A673 (cell line): Measurements from ENCODE around the gene CCDC61. TPM values are rescaled to one million over a fixed set of nuclear protein-coding genes. Genes with fewer than 3 reads are reported as not detected.

ENCODE experiments used
- BruUV-seq: library from RNA; stranded (reverse); fragments of 400-500 nt; replicated peaks from 2 replicates; lab custom pipeline; 2021; lab: Mats Ljungman, UMichigan
- CTCF ChIA-PET: fragments of 300-600 bp; sonication (Branson Sonifier 250); formaldehyde crosslinking; loops from one replicate; lab custom pipeline; 2022; ENCODE audit warnings: antibody characterized with exemption; lab: Charles Lee
- POLR2A ChIA-PET: fragments of 300-600 bp; sonication (Branson Sonifier 250); formaldehyde crosslinking; loops from one replicate; lab custom pipeline; 2022; ENCODE audit warnings: antibody characterized with exemption; ENCODE audit not compliant: low non-redundant PET; lab: Charles Lee
- DNase-seq: peaks from one replicate; pipeline ENCODE4 v3.0.0-alpha.2; 2015; ENCODE audit warnings: low spot score
- H3K27ac ChIP-seq: fragments of 200-600 bp; sonication (generic); 2 replicates; pipeline ENCODE4 v1.5.1; 2016; ENCODE audit warnings: mixed run types, low read depth, mild to moderate bottlenecking, mixed read lengths, antibody characterized with exemption, low read length; ENCODE audit not compliant: poor library complexity, severe bottlenecking
- H3K27me3 ChIP-seq: fragments of 200-600 bp; sonication (generic); replicated peaks from 2 replicates; pipeline ENCODE4 v1.6.1; 2017; ENCODE audit warnings: mixed run types, low read depth, mild to moderate bottlenecking, mixed read lengths, antibody characterized with exemption, low read length; ENCODE audit not compliant: insufficient read depth, poor library complexity
- H3K36me3 ChIP-seq: fragments of 200-600 bp; sonication (generic); 2 replicates; pipeline ENCODE4 v1.6.1; 2016; ENCODE audit warnings: mixed run types, mild to moderate bottlenecking, mixed read lengths, antibody characterized with exemption, low read length; ENCODE audit not compliant: insufficient read depth, poor library complexity, severe bottlenecking
- H3K4me1 ChIP-seq: fragments of 200-600 bp; sonication (generic); 2 replicates; pipeline ENCODE4 v1.6.1; 2017; ENCODE audit warnings: mixed run types, mild to moderate bottlenecking, mixed read lengths, antibody characterized with exemption, low read length; ENCODE audit not compliant: insufficient read depth, poor library complexity, severe bottlenecking
- H3K4me3 ChIP-seq: fragments of 200-600 bp; sonication (generic); 2 replicates; pipeline ENCODE4 v1.5.1; 2016; ENCODE audit warnings: low read depth, mixed run types, mild to moderate bottlenecking, mixed read lengths, low read length; ENCODE audit not compliant: poor library complexity, severe bottlenecking
- H3K9me3 ChIP-seq: fragments of 200-600 bp; sonication (generic); 2 replicates; pipeline ENCODE4 v1.6.1; 2016; ENCODE audit warnings: mixed run types, low read depth, mild to moderate bottlenecking, mixed read lengths, antibody characterized with exemption, low read length; ENCODE audit not compliant: poor library complexity, severe bottlenecking
- EZH2 ChIP-seq: fragments of 200-600 bp; sonication (generic); IDR thresholded peaks from 2 replicates; pipeline ENCODE4 v1.6.1; 2017; ENCODE audit warnings: borderline replicate concordance, low read depth, mild to moderate bottlenecking, mixed read lengths, antibody characterized with exemption, low read length; ENCODE audit not compliant: poor library complexity, severe bottlenecking
- intact Hi-C: fragments of 100-400 bp; cut with micrococcal nuclease; formaldehyde crosslinking; loops from one replicate; pipeline ENCODE4 v1.10.0; 2022; ENCODE audit not compliant: unreplicated experiment
- total RNA-seq: library from RNA; stranded (reverse); gene quantifications from 2 replicates; pipeline ENCODE4 v1.2.3, GENCODE V29; 2021
- TF ChIP-seq, protein P1 (sequence below): fragments of 300-800, 200-600 bp; sonication (generic); conservative IDR thresholded peaks from 2 replicates; pipeline ENCODE4 v1.5.1; 2017; ENCODE audit warnings: low read depth, mild to moderate bottlenecking, antibody characterized with exemption, low read length, moderate library complexity, mixed read lengths

The CCDC61 gene
- total RNA-seq, 1 experiment from 2014 or later = 16.5 TPM

DNA sequence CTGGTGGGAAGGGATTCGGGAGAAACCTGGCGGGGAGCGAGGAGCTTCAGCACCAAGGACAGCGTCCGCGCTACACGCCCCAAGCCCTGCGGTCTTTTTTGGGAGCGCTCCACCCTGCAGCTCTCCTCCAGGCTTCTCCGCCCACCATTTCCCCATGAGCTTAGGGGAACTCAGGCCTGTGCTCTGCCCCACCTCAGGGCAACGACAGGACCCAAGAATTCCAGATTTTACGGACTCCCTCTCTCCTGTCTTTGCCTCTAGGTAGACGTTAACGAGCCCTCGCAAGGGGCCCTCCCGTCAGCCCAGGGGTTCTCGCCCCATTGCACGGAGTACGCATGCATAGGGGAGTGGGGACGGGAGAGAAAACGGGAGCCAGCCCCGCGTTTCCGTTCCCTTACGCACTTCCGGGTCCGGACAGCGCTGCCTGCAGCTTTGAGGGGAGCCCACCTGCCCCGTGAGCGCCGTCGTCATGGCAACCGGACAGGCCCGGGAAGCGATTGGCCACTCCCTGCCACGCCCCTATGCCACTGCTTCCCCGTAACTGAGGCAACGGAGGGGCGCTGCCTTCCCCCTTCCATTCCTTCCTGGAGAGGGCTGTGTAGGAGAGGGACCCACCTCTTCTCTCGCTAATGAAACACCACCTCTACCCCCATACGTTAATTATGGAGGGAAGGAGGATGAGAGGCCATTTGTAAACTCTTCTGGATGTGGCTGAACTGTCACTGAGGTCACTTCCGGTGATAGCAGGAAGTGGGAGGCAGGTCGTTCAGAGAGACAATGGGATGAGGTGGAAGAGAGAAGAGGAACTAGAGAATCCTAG lies 42.4 kb upstream of the CCDC61 start:
- intact Hi-C loops = no loop called here
- no TSS peak for BruUV-seq

DNA sequence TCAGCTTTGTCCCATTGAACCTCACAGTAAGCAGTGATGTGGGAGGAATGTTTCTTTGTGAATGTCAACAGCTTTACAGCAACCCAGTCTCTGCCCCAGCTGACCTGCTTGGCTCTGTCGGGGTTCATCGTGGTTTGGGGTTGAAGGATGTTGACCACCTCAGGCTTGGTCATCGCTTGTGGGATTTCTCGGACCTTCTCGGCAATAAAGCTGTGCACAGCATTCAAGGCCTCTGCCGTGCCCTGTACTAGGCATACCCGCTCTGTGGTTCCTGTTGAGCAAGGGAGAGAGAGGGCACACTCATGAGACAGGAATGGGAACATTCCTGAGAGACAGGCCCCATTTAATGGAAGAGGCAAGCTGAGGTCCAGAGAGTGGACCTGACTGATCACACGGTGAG lies 41.6 kb upstream of the CCDC61 start:
- peaks cover 6% of the 10 kb centered on the region for H3K4me1 ChIP-seq
- TF ChIP-seq, protein P1, sequence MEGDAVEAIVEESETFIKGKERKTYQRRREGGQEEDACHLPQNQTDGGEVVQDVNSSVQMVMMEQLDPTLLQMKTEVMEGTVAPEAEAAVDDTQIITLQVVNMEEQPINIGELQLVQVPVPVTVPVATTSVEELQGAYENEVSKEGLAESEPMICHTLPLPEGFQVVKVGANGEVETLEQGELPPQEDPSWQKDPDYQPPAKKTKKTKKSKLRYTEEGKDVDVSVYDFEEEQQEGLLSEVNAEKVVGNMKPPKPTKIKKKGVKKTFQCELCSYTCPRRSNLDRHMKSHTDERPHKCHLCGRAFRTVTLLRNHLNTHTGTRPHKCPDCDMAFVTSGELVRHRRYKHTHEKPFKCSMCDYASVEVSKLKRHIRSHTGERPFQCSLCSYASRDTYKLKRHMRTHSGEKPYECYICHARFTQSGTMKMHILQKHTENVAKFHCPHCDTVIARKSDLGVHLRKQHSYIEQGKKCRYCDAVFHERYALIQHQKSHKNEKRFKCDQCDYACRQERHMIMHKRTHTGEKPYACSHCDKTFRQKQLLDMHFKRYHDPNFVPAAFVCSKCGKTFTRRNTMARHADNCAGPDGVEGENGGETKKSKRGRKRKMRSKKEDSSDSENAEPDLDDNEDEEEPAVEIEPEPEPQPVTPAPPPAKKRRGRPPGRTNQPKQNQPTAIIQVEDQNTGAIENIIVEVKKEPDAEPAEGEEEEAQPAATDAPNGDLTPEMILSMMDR = no peak
- TF ChIP-seq EZH2 = no peak
- peaks cover 11% of the 10 kb centered on the region for H3K27me3 ChIP-seq
- intact Hi-C loops = no loop called here
- no TSS peak for BruUV-seq
- H3K36me3 ChIP-seq = no peaks in the 10 kb centered on the region
- H3K27ac ChIP-seq = no peak overlapping the region
- ChIA-PET CTCF (no interaction called here), POLR2A (no interaction called here)
- no peak for DNase-seq
- H3K9me3 ChIP-seq = no peaks in the 10 kb centered on the region
- H3K4me3 ChIP-seq = no peak overlapping the region

More for the DNA sequence above, 42.4 kb upstream of the CCDC61 start:
- DNase-seq = peak; percentile 82
- ChIA-PET CTCF (no interaction called here), POLR2A (no interaction called here)
- Histone ChIP-seq H3K27ac (no peak overlapping the region), H3K4me3 (peak overlapping the region; percentile 16), H3K4me1 (peaks cover 6% of the 10 kb centered on the region), H3K27me3 (peaks cover 8% of the 10 kb centered on the region), H3K9me3 (no peaks in the 10 kb centered on the region), H3K36me3 (no peaks in the 10 kb centered on the region)
- no peak for TF ChIP-seq EZH2
- TF ChIP-seq, protein P1 = no peak

DNA sequence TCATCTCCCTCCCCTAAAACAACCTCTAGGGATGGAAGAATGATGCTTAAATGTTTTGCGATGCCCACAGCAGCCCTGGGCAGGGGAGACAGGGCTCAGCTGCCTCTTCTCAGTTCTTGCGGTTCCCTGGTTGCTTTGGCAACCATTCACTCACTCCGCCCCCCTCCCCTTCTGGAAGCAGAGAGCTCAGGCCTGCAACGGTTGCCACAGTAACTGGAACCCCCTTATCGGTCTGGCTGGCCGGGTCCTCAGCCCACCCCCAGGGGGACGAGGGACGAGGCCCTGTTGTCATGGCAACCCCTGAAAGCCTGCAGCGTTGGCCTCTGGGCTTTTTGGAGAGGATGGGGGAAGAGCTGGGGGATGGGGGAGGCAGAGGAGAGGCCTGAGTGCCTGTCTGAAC lies 41.1 kb upstream of the CCDC61 start:
- ChIA-PET CTCF (no interaction called here), POLR2A (no interaction called here)
- Histone ChIP-seq H3K9me3 (no peaks in the 10 kb centered on the region), H3K4me1 (peaks cover 6% of the 10 kb centered on the region), H3K4me3 (no peak overlapping the region), H3K27me3 (peaks cover 13% of the 10 kb centered on the region), H3K36me3 (no peaks in the 10 kb centered on the region), H3K27ac (no peak overlapping the region)
- intact Hi-C loops = no loop called here
- no peak for DNase-seq
- TF ChIP-seq EZH2 = no peak
- TF ChIP-seq, protein P1 = no peak
- no TSS peak for BruUV-seq
